ENCODE measurements around the gene SHTN1.

Gene SHTN1

GRCh38 chr10:116833986-116834985 lies 170.7 kb downstream of the SHTN1 start:
- no peak for DNase-seq (ENCODE audit: low spot score)

GRCh38 chr10:116831790-116832189 lies 173.2 kb downstream of the SHTN1 start:
- DNase-seq (ENCODE audit: low spot score), result no peak
